Islet precursor cell (in vitro differentiated cells): ENCODE results near the gene PDZRN3.
A peak's percentile ranks its signal among the peaks of the same experiment; 100 is the strongest.

ENCODE experiments used
- DNase-seq: peaks from one replicate; pipeline ENCODE4 v3.0.0-alpha.2; 2018

The PDZRN3 gene

GRCh38 chr3:73379465-73379864 lies 245.3 kb downstream of the PDZRN3 start:
- DNase-seq, result no peak

- DNase-seq, result no peak
Measured at GRCh38 chr3:73378207-73378606, 246.5 kb downstream of the PDZRN3 start.

GRCh38 chr3:73365756-73366397 lies 258.9 kb downstream of the PDZRN3 start:
- peak; percentile 69 for DNase-seq

GRCh38 chr3:73364517-73364916 lies 260.2 kb downstream of the PDZRN3 start:
- no peak for DNase-seq

- no peak for DNase-seq
Measured at GRCh38 chr3:73363093-73363492, 261.6 kb downstream of the PDZRN3 start.

- DNase-seq, result peak; percentile 70
Measured at GRCh38 chr3:73361591-73361990, 263.1 kb downstream of the PDZRN3 start.

- DNase-seq, result peak; percentile 88
Measured at GRCh38 chr3:73353649-73354217, 271.0 kb downstream of the PDZRN3 start.

GRCh38 chr3:73352841-73353645 lies 271.7 kb downstream of the PDZRN3 start:
- DNase-seq, result peak; percentile 63

GRCh38 chr3:73351423-73352071 lies 273.2 kb downstream of the PDZRN3 start:
- no peak for DNase-seq

- no peak for DNase-seq
Measured at GRCh38 chr3:73350996-73351395, 273.7 kb downstream of the PDZRN3 start.

- DNase-seq, result no peak
Measured at GRCh38 chr3:73349657-73350056, 275.1 kb downstream of the PDZRN3 start.

GRCh38 chr3:73342077-73342476 lies 282.7 kb downstream of the PDZRN3 start:
- DNase-seq, result no peak

GRCh38 chr3:73341272-73341935 lies 283.3 kb downstream of the PDZRN3 start:
- no peak for DNase-seq

- DNase-seq, result no peak
Measured at GRCh38 chr3:73332558-73332957, 292.2 kb downstream of the PDZRN3 start.
